HG03457 (cell line): ENCODE results near the gene SPTBN2.
"Not testable (repeated sequence)": the region's sequence is repeated elsewhere in the genome, so short reads cannot be mapped to it uniquely, and the experiment has no call there.

Experiments
- ATAC-seq: cut with Tn5 transposase; IDR thresholded peaks from one replicate; pipeline ENCODE4 v1.9.1; 2021; ENCODE audit warnings: moderate number of reproducible peaks; ENCODE audit not compliant: unreplicated experiment

SPTBN2 gene

DNA sequence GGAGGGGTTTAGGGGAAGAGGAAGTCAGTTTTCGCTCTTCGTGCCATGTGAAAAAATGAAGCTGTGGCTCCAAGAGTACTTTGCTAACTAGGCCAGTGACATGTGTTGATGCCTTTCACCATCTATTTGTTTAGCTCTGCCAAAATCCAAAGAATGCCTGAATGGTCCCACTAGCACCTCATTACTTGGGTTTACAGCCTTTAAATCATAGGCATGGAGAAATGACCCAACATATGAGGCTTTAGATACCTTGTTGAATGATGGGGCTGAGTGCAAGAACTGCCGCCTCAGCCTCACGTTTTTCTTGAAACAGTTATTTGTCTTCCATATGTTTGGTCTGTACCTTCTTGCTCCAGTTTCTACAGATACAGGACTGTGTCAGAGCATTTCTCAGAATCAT, 82.2 kb downstream of the SPTBN2 start:
- no peak for ATAC-seq

DNA sequence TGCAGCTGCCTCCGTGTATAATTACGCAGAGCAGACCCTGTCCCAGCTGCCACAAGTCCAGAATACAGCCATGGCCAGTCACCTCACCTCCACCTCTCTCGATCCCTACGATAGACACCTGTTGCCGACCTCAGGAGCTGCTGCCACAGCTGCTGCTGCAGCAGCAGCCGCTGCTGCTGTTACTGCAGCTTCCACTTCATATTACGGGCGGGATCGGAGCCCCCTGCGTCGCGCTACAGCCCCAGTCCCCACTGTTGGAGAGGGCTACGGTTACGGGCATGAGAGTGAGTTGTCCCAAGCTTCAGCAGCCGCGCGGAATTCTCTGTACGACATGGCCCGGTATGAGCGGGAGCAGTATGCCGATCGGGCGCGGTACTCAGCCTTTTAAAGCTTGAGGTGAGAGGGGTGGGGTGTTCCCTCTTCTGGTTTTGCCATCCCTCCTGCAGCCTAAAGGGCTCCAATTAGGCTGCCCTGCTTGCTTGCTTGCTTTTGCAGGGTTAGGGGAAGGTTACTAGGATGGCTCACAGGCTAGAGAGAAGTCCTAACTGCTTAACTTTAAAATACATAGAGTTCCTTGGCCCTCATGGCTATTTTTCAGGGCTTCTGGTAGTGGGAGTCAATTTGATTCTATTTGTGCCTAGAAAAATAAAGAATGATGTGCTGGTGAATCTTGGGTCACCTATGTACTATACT, 85.1 kb downstream of the SPTBN2 start:
- ATAC-seq, result no peak

DNA sequence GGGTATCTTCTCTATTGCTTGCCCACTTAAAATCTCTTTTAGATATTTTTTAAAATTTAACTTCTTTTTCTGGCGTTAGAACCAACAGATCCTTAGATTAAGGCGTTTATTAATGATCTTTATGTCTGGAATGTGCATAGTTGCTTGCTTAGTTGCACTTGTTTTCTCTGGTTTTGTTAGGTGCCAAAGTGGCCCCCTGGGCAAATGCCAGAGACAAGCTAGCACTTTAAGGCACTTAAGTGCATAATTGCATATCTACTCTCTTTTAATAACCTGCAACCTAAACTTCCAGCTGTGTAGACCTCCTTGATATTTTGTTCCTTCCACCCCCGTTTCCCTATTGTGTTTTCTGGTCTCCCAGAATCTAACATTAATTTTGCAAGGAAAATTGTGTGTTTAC, 87.2 kb downstream of the SPTBN2 start:
- ATAC-seq, result no peak

DNA sequence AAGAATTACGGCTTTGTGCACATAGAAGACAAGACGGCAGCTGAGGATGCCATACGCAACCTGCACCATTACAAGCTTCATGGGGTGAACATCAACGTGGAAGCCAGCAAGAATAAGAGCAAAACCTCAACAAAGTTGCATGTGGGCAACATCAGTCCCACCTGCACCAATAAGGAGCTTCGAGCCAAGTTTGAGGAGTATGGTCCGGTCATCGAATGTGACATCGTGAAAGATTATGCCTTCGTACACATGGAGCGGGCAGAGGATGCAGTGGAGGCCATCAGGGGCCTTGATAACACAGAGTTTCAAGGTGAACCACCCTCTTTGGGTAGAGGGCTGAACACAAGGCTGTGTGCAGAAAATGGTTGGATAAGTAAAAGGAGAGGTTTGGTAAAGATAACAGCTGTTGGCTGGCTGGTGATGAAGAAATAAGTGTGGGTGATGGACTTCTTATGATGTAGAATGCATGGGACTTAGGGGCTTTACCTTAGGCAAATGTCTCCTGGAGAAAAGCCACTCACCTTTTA, 89.1 kb downstream of the SPTBN2 start:
- ATAC-seq, result not testable (repeated sequence)

DNA sequence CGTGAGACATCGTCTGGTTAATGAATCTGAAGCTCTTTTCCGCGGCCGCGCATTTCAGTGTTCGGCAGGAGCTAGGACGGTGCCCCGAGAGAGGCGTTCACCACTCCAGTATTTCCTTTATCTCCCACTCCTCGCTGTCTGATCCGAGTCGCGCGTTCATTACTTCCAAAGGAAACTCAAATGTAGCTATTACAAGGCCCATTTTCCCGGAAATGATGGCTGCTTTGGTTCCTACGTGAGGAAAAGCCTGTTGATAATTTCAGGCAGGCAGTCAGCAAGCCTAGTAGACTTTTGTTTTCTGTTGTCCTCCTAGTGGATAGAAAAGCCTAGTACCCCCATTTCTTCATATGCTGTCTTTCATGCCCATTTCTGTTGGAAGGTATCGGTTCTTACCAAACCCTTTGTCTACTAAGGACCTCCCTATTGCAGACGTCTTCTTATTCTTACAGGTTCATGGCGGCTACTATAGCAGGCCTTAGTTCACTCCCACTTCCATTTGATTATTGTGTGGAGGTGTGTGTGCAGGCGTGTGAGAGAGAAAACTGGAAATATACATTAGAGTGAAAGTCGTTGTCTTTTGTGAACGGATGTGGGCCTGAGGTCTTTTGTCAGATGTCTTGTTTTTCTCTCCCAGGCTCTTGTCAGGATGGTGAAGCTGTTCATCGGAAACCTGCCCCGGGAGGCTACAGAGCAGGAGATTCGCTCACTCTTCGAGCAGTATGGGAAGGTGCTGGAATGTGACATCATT, 89.8 kb downstream of the SPTBN2 start:
- no peak for ATAC-seq

DNA sequence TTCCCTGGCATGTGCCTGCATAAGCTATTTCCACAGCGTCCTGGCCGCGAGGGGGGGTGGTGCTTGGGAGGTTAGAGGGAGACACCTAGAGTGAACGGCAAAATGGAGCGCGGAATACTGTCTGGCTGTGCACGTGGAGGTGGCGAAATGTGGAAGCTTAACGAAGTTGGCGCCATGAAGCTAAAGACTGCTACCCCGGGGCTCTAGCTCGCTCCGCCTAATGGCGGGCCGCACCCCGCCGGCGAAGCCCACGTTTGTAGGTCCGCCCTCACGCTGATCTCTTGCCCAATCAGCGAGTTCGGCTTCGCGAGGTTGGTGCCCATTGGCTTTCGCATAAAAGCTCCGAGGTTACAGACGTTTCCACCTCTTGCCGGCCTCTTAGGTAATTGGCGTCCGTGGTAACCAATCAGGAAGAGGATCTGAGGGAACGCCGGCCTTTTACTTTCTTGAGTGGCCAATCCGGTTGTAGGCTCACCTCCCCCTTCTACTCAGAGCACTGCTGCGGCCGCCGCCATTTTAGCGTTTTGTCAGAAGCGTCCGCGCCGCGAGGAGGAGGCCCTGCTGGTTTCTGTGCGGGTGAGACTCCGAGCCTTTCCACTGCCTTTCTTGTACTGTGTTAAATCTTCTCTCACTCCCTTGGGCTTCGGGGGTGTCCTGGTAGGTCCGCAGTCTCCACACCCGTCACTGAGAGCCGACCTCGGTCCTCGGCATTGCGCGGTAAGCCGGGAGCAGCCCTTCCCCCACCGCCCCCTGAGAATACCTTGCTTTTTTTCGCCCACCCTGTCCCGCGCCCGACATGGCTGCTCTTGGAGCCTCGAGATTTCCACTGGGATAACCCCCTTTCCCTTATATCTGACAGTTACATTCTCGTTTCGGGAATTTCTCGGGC, 90.6 kb downstream of the SPTBN2 start, which contains the start of gene RBM4:
Gene RBM4 (plus strand): TSS at position 527 of the 889 bp plus-strand sequence. CDS start 1,009 bp downstream, outside the sequence.
- ATAC-seq, result peak; percentile 88

DNA sequence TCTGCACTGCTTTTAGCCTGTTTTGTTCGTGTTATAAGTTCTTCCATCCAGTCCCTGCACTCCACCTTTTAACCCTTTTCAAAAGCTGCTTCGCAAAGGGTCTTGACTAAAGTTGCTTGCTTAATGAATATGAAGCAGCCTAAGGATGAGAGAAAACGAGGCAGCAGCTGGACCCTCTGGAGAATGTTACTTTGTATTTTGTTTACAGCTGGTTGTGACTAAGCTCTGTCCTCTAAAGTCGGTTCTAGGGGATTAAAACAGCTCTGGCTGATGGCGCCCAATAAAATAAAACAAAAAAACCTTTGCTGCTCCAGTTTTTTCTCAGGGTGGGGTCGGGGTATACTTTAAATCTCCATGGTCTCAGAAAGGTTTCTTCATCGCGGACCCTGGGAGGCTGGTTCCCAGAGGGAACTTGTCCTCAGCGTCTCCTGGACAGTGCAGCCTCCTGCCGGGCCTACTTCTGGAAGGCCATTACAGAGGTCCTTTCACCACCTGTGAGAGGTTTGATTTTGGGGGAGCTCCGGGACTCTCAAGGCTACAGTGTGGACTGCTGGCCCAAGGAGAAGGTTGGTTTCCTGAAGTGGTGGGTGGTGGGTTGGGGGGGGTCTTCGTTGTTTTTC, 91.3 kb downstream of the SPTBN2 start:
- no peak for ATAC-seq

DNA sequence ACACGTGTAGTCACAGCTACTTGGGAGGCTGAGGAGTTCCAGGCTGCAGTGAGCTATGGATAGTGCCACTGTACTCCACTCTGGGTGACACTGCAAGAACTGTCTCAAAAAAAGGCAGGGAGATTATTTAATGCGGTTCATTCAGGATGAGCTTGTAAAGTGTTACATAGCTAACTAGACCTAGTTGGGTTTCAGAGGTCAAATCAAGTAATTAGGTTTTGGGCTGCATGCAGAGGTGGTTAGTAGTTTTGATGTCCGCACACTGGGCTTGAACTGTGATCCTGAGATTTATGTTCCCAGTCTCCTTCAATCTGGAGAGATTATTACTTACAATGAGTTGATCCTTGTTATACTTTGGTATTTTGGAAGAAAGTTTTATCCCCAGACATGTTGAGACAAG, 92.6 kb downstream of the SPTBN2 start:
- ATAC-seq, result no peak
